Measurements from ENCODE around the gene ARL4D.
"Not testable (repeated sequence)": the region's sequence is repeated elsewhere in the genome, so short reads cannot be mapped to it uniquely, and the experiment has no call there.

ARL4D gene

GRCh38 chr17:43398724-43399595, at the start of gene ARL4D:
Gene ARL4D, plus strand, starts transcription at chr17:43398993. Its CDS starts 740 bp downstream, at chr17:43399733.
- peak; percentile 87 for DNase-seq

DNA sequence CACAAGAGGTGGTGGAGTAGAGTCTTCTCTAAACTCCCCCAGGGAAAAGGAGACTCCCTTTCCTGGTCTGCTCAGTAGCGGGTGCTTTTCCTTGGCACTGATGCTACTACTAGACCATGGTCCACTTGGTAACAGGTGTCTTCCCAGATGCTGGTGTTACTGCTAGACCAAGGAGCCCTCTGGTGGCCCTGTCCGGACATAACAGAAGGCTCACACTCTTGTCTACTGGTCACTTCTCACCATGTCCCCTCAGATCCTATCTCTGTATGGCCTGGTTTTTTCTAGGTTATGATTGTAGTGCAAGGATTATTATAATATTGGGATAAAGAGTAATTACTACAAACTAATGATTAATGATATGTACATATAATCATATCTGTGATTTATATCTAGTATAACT, 49.7 kb upstream of the ARL4D start:
- DNase-seq = no peak

- DNase-seq = no peak
Measured at GRCh38 chr17:43350888-43351361, 47.9 kb upstream of the ARL4D start.

DNA sequence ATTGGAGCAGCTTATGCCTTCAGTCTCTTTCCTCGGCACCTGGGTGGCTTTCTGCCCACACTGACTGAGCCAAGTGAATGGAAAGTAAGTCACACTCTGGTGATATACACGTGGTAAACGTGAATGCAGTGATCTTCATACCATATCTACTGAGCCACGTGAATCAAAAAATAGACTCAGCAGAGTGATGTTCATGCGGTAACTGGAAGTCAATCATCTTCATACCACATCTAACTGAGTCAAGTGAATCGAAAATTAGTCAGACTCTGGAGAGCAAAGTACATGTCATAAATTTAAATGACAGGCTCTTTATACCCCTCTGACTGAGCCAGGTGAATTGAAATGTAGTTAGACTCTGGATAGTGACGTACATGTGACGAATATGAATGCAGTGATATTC, 47.1 kb upstream of the ARL4D start:
- no peak for DNase-seq

DNA sequence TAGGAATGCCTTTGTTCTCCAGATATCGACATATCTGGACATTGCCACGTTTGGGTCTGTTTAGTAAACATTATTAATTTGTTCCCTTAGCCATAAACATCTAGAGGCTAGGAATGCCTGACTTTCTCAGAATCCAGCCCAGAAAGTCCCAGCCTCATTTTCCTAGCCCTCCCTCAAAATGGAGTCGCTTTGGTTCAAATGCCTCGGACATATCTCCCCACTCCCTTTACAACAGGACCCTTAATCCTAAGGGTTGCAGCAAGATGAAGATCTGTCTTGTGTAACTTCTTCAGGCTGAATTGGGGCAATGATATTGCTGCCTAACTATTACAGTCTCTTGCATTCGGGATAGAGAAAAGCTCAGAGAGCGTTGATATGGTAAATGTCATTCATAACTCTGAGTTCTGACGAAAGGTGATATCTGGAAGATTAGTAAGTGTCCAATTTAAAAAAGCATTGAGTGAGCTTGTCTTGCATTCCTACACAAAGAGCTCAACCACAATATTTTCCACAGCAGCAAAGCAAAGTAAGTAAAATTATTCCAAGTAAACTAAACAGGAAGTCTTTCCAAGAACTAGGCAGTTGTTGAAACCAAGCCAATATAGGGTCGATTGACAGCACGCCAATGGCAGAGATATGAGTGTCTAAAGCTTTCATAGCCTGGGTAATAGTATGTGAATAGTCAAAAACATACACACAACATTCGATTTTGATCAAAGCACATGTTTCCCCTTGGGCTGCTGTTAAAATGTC, 46.0 kb upstream of the ARL4D start:
- no peak for DNase-seq

GRCh38 chr17:43353393-43353792, 45.4 kb upstream of the ARL4D start:
- no peak for DNase-seq

GRCh38 chr17:43354371-43354770, 44.4 kb upstream of the ARL4D start:
- no peak for DNase-seq

DNA sequence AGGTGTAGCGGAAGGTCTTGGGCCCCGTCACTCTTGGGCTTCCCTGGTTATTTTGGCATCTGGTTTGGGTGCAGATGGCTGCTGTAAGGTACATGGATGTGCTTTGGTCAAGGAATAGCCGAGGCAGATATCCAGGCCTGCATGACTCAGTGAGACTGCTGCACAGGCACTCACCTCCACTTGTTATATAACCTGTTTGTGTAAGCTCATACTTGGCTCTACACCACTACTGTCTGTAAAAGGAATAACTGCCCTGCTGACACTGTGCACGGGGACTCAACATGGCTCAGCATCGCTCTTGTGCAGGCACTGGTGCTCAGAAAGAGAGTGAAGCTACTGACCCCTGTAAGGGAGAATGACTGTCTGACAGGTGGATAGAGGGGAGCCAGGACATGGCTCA, 42.3 kb upstream of the ARL4D start:
- DNase-seq = no peak

GRCh38 chr17:43356999-43357398, 41.8 kb upstream of the ARL4D start:
- DNase-seq = no peak

- no peak for DNase-seq
Measured at GRCh38 chr17:43359469-43360110, 39.2 kb upstream of the ARL4D start.

DNA sequence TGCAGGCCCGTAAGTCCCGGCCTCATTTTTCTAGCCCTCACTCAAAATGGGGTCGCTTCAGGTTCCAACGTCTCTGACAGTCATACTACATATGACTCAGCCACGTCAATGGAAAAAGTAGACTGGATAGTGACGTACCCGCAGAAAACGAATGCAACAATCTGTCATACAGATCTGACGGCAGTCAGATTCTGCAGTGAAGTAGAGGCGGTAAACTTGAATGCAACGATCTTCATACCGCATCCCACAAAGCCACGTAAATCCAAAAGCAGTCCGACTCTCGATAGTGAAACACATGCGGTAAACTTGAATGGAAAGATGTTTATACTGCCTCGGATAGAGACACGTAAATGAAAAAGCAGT, 38.4 kb upstream of the ARL4D start:
- DNase-seq = peak; percentile 93

DNA sequence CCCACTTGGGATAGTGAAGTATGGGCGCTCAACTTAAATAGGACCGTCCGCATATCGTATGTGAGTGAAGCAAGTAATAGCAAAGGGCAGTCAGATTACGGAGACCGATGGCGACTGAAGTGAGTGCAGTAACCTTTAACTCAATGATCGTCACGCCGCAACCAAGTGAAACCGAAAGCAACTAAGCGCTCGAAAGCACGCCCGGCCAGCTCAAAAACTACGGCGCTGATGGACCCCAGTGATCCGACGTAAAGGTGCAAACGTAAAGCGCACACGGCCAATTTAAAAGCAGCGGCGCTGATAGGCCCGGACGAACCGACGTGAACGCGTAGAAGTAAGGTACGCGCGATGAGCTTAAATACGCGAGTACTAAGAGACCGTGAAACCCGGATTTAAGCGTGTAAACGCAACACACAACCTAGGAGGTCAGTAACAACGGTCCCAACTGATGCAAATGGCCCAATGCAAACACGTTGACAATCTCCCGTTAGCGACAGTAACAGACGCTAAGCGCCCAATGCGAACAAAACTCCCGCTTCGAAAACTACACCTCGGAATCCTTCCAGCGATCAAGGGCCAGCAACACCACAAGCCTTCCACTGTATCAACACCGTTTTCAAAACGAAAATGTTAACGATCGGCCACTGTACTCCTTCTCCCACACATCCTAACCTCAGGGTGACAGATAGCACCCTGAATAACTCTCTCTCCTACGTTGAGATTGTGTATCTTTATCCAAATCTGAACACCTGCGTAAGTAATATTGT, 37.9 kb upstream of the ARL4D start:
- DNase-seq = peak; percentile 98

- DNase-seq = no peak
Measured at GRCh38 chr17:43363181-43363925, 35.4 kb upstream of the ARL4D start.

GRCh38 chr17:43363926-43364285, 34.9 kb upstream of the ARL4D start:
- DNase-seq = no peak

- DNase-seq = no peak
Measured at GRCh38 chr17:43365356-43365755, 33.4 kb upstream of the ARL4D start.

DNA sequence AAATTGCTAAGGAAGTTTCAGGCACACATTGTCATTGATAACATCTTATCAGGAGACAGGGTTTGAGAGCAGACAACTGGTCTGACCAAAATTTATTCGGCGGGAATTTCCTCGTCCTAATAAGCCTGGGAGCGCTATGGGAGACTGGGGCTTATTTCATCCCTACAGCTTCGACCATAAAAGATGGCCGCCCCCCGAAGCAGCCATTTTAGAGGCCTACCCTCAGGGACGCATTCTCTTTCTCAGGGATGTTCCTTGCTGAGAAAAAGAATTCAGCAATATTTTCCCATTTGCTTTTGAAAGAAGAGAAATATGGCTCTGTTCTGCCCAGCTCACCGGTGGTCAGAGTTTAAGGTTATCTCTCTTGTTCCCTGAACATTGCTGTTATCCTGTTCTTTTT, 32.9 kb upstream of the ARL4D start:
- DNase-seq = not testable (repeated sequence)

DNA sequence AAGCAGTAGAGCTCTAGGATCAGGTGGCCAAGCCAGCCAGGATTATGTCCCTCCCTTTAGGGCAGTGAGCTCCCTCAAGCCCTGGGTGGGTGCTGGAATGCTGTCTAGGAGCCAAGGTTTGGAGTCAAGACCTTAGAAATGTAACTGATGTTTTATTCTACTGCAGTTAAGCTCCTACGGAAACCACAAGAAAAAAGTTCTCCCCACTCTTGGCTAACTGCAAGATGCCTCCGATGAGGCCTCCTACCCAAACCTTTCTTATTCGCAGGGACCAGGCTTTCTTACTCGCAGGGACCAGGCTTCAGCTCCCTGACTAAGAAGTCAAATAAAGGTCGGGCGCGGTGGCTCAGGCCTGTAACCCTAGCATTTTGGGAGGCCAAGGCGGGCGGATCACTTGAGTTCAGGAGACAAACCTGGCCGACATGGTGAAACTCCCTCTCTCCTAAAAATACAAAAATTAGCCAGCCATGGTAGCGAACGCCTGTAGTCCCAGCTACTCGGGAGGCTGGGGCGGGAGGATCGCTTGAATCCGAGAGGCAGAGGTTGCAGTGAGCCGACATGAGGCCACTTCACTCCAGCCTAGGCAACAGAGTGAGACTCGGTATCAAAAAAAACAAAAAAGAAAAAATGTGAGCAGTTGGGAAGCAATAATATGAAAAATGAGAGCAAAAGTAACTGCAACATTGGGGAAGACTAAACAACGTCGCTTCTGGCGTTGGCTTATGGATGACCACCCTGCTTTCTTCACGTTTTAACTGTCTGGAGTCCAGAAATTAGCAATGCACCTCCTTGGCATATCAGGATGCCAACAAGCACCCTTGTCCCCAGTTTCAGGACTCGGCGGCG, 31.7 kb upstream of the ARL4D start:
- no peak for DNase-seq

DNA sequence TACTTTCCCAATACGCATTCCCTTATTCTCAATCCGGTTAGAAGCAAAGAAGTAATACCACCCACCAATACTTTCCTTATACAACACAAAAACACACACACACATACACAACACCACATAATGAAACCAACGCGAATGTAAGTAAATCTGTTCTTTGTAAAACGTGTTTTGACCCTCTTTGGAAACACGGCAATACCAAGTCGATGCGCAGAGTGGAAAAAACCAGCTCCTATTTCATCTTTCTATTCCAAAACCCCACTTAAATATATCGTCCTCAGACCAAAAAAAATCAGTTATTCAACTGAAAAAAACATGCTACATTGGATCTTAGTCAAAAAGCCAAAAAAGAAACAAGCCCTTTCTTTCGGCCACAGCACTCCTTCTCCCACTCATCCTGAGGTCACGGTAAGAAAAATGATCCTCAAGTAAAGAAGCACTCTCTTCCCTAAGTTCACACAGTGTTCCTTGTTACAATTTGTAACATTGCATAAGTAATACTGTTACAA, 31.0 kb upstream of the ARL4D start:
- DNase-seq = no peak

- DNase-seq = peak; percentile 71
Measured at GRCh38 chr17:43368740-43369506, 29.9 kb upstream of the ARL4D start.

GRCh38 chr17:43369986-43370385, 28.8 kb upstream of the ARL4D start:
- DNase-seq = no peak
